ENCODE measurements around the gene VARS2.

DNA sequence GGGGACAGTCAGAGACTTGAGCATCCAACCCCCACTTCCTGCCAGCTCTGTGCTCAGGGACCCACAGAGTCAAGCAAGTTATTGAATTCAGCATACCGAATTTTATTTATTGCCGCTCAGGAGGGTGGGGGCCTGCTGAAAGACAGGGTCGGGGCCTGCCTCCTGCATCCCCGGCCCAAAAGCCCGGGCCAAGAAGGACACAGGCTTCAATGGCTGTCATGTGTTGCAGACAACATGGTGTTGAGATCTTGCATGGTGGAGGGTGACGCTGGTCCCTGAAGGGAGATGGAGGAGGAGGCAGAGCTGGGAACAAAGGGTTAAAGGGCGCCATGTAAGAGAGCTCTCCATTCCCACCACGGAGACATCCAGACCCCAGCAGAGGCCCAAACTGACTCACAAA is 17.2 kb downstream of the VARS2 start:
- TF ChIP-seq CTCF (IDR thresholded peaks at IDR 0.05; ENCODE audit: low read length) (no peak), EZH2 (optimal IDR thresholded peaks at IDR 0.05; ENCODE audit: low read depth, low read length) (no peak), EZH2phosphoT487 (IDR thresholded peaks at IDR 0.05; ENCODE audit: low read length) (no peak)

Measured in MM.1S (cell line).